ENCODE measurements around the gene KCNK6. TPM values are rescaled to one million over a fixed set of nuclear protein-coding genes. Genes with fewer than 3 reads are reported as not detected.

Gene KCNK6
- polyA plus RNA-seq, 1 donor (not counting 4 experiments of a cell fraction or from before 2014, with no cell fraction given), result 23.9 TPM

- H3K4me2 ChIP-seq (ENCODE audit: control insufficient read depth, extremely low read depth, insufficient read depth, low read depth, low read length), result no peak overlapping the region
- peaks cover 29 to 46% of the 10 kb centered on the region in 2 experiments for H3K36me3 ChIP-seq (ENCODE audit: control insufficient read depth in 2 of 2, extremely low read depth in 1 of 2, insufficient read depth in 2 of 2, low read length in 2 of 2)
- H3K4me3 ChIP-seq (ENCODE audit: control insufficient read depth in 2 of 3, extremely low read depth in 1 of 3, insufficient read depth in 2 of 3, low read depth in 1 of 3, low read length in 3 of 3), result no peak overlapping the region
- H3K79me2 ChIP-seq (ENCODE audit: control insufficient read depth, insufficient read depth, low read length), result peaks cover 41% of the 10 kb centered on the region
- dilution Hi-C loops (cut with MboI; ENCODE audit: extremely low pct_ligation_motif_present, low sequenced_read_pairs), result no loop called here
- H4K20me1 ChIP-seq (ENCODE audit: control insufficient read depth, extremely low read depth, insufficient read depth, low read length), result peaks cover 7% of the 10 kb centered on the region
- H2AFZ ChIP-seq (ENCODE audit: control insufficient read depth, low read length), result no peak overlapping the region
- H3K27me3 ChIP-seq (ENCODE audit: control insufficient read depth, extremely low read depth, insufficient read depth, low read length), result no peaks in the 10 kb centered on the region
- FAIRE-seq (no peak), DNase-seq (ENCODE audit: low read depth, low spot score) (no peak)
- H3K27ac ChIP-seq (ENCODE audit: control insufficient read depth, insufficient read depth, low read length), result no peak overlapping the region
- peaks cover 12% of the 10 kb centered on the region for H3K9me1 ChIP-seq (ENCODE audit: control insufficient read depth, extremely low read depth, insufficient read depth, low read length)
- peaks cover 23% of the 10 kb centered on the region for H3K4me1 ChIP-seq (ENCODE audit: control insufficient read depth, extremely low read depth, insufficient read depth, low read length)
- no peak for TF ChIP-seq EZH2 (IDR thresholded peaks at IDR 0.05; ENCODE audit: low read length)
- no peak for TF ChIP-seq CTCF (optimal IDR thresholded peaks at IDR 0.05 in 1 of 3, IDR thresholded peaks at IDR 0.05 in 1 of 3, conservative IDR thresholded peaks at IDR 0.05 in 1 of 3; ENCODE audit: extremely low read depth in 1 of 3, insufficient read depth in 2 of 3, low read length in 3 of 3)
- H3K9me3 ChIP-seq (ENCODE audit: control insufficient read depth, low read depth, low read length), result no peaks in the 10 kb centered on the region
- no peak overlapping the region for H3K9ac ChIP-seq (ENCODE audit: control insufficient read depth, extremely low read depth, insufficient read depth, low read length)
Measured at GRCh38 chr19:38378866-38379265, 59.2 kb downstream of the KCNK6 start.

- Histone ChIP-seq H3K79me2 (ENCODE audit: control insufficient read depth, insufficient read depth, low read length) (peaks cover 26% of the 10 kb centered on the region), H3K4me3 (ENCODE audit: control insufficient read depth in 2 of 3, extremely low read depth in 1 of 3, insufficient read depth in 2 of 3, low read depth in 1 of 3, low read length in 3 of 3) (no peak overlapping the region), H3K27me3 (ENCODE audit: control insufficient read depth, extremely low read depth, insufficient read depth, low read length) (no peaks in the 10 kb centered on the region), H2AFZ (ENCODE audit: control insufficient read depth, low read length) (no peak overlapping the region), H3K9me1 (ENCODE audit: control insufficient read depth, extremely low read depth, insufficient read depth, low read length) (peaks cover 12% of the 10 kb centered on the region), H3K9ac (ENCODE audit: control insufficient read depth, extremely low read depth, insufficient read depth, low read length) (no peak overlapping the region), H3K27ac (ENCODE audit: control insufficient read depth, insufficient read depth, low read length) (no peak overlapping the region), H4K20me1 (ENCODE audit: control insufficient read depth, extremely low read depth, insufficient read depth, low read length) (peaks cover 14% of the 10 kb centered on the region), H3K36me3 (ENCODE audit: control insufficient read depth in 2 of 2, extremely low read depth in 1 of 2, insufficient read depth in 2 of 2, low read length in 2 of 2) (peaks cover 31 to 55% of the 10 kb centered on the region in 2 experiments), H3K9me3 (ENCODE audit: control insufficient read depth, low read depth, low read length) (no peaks in the 10 kb centered on the region), H3K4me1 (ENCODE audit: control insufficient read depth, extremely low read depth, insufficient read depth, low read length) (peaks cover 16% of the 10 kb centered on the region), H3K4me2 (ENCODE audit: control insufficient read depth, extremely low read depth, insufficient read depth, low read depth, low read length) (no peak overlapping the region)
- FAIRE-seq (no peak), DNase-seq (ENCODE audit: low read depth, low spot score) (no peak)
- TF ChIP-seq CTCF (optimal IDR thresholded peaks at IDR 0.05 in 1 of 3, IDR thresholded peaks at IDR 0.05 in 1 of 3, conservative IDR thresholded peaks at IDR 0.05 in 1 of 3; ENCODE audit: extremely low read depth in 1 of 3, insufficient read depth in 2 of 3, low read length in 3 of 3) (no peak), EZH2 (IDR thresholded peaks at IDR 0.05; ENCODE audit: low read length) (no peak)
- dilution Hi-C loops (cut with MboI; ENCODE audit: extremely low pct_ligation_motif_present, low sequenced_read_pairs), result no loop called here
Measured at GRCh38 chr19:38381138-38381537, 61.5 kb downstream of the KCNK6 start.

Small RNAs within 50 kb of the gene (small RNA-seq; reads per million reads assigned to genes)
- gene RF00019 (ENCODE audit: insufficient read length in 3 of 3, low read depth in 3 of 3, low replicate concordance in 1 of 3), result 0 reads per million in 3 experiments

Other genes with a start within 250 kb of the KCNK6 start
- 1.5 to 1.9 TPM (median 1.8 TPM) in 3 replicates for gene DPF1, start 95.6 kb upstream of the KCNK6 start, polyA plus RNA-seq
- gene PPP1R14A, start 63.5 kb upstream of the KCNK6 start, polyA plus RNA-seq, result 2.6 to 3.1 TPM (median 2.7 TPM) in 3 replicates
- 362 to 472 TPM (median 363 TPM) in 3 replicates for gene SPINT2, start 55.3 kb upstream of the KCNK6 start, polyA plus RNA-seq
- 302 to 496 TPM (median 366 TPM) in 3 replicates for gene C19orf33, start 15.6 kb upstream of the KCNK6 start, polyA plus RNA-seq
- gene YIF1B, start 3.9 kb upstream of the KCNK6 start, polyA plus RNA-seq, result 38.1 to 66.5 TPM (median 47.6 TPM) in 3 replicates
- gene CATSPERG, start 16.0 kb downstream of the KCNK6 start, polyA plus RNA-seq, result 0.21 to 0.73 TPM (median 0.35 TPM) in 3 replicates
- 346 to 528 TPM (median 350 TPM) in 3 replicates for gene PSMD8, start 54.7 kb downstream of the KCNK6 start, polyA plus RNA-seq
- 0.07 to 0.22 TPM in 2 of 3 replicates, not detected in the other for gene GGN, start 68.2 kb downstream of the KCNK6 start, polyA plus RNA-seq
- gene SPRED3, start 68.9 kb downstream of the KCNK6 start, polyA plus RNA-seq, result 2.0 to 2.6 TPM (median 2.1 TPM) in 3 replicates
- 4.5 to 9.5 TPM (median 5.8 TPM) in 3 replicates for gene FAM98C, start 83.2 kb downstream of the KCNK6 start, polyA plus RNA-seq
- gene RASGRP4, start 106.4 kb downstream of the KCNK6 start, polyA plus RNA-seq, result not detected in 3 replicates
- 0.32 to 0.75 TPM (median 0.41 TPM) in 3 replicates for gene RYR1, start 113.8 kb downstream of the KCNK6 start, polyA plus RNA-seq